ENCODE data around the gene BCKDK.

BCKDK gene
- long read RNA-seq, transcript BCKDK-201 (12 exons, 2,128 nt) = major isoform, 158 of 248 reads
- long read RNA-seq, transcript BCKDK-203 (11 exons, 1,997 nt) = minor isoform, 65 of 248 reads
- long read RNA-seq, partial matches to known transcripts = 11 of 248 reads
- long read RNA-seq, other reads (novel, unspliced or antisense) = 12 of 248 reads

DNA sequence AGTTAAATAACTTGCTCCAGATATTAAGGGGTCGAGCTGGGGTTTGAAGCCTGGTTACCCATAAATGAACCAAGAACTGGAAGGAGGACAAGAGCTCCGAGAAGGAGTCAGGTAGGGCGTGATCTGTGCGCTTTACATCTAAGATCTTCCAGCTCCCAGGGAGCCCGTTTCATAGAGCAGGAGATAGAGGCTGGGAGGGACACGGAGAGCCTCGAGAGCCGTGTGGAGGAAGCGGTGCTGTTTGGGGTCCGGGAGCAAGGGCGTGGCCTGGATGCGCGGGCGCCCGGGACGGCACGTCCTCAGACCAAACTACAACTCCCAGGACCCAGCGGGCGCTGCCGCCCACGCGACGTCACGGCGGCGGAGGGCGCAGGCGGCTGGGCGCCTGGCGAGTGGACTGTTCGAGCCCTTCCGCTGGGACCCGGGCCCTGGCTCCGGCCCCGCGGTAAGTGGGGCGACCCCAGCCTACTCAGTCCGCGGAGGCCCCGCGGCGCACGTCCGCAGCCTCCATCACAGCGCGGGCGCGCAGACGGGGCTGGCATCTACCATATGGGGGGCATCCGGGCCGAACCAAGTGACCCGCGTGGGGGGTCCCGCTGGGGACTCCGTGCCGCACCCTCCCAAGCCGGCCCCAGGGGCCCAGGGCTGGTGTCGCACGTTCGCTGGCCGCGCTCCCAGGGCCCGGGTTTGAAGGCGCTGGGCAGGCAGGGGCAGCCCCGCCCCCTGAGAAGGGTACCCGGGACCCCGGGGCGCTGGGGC lies at the start of gene BCKDK:
TSS of gene BCKDK (plus strand) at position 352 of the 759 bp plus-strand sequence. CDS start 838 bp downstream, outside the sequence.
- TF ChIP-seq POLR2AphosphoS5 (IDR thresholded peaks at IDR 0.05; ENCODE audit: low read depth) (peak; percentile 42; the same call in 1 of the 2 replicates), GABPA (IDR thresholded peaks at IDR 0.05; ENCODE audit: low read depth) (no peak)
- H3K4me3 ChIP-seq (replicated peaks; ENCODE audit: insufficient read depth, low read length) = peak within 1 kb of the TSS; percentile 97
- no peaks in the 10 kb centered on the region for H3K27me3 ChIP-seq (ENCODE audit: insufficient read depth, poor library complexity, severe bottlenecking)
- peak within 1 kb of the TSS; percentile 72 for H3K27ac ChIP-seq (replicated peaks)
- DNase-seq (ENCODE audit: low read depth in 1 of 2, low spot score in 1 of 2) = peak; percentile 73 to 83

DNA sequence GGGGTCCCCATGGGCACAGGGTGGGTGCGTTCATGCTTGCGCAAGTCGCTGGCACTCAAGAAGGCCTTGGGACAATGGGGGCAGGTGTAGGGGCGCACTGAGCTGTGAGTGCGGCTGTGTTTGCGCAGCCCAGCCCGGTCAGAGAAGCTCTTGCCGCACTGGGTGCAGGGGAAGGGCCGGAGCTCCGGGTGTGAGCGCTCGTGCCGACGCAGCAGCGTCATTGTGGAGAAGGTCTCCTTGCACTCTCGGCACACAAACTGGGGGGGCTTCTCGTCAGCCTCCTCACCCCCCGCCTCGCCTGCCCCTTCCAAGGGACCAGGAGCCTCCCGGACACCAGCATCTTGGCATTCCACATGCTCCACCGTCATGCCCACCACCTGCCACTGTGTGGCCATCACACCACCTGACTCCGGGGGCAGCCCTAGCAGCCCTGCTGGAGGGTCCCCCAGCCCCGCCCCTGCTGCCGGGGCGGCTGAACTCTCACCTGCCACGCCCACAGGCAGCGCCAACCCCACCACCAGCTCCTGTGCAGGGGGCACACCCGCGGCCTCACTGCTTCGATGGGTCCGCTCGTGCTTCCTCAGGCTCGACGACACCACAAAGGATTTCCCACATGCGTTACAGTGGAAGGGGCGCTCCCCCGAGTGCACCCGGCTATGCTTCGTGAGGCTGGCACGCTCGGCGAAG lies 46.9 kb upstream of the BCKDK start:
- H3K27ac ChIP-seq (replicated peaks) = no peak overlapping the region

DNA sequence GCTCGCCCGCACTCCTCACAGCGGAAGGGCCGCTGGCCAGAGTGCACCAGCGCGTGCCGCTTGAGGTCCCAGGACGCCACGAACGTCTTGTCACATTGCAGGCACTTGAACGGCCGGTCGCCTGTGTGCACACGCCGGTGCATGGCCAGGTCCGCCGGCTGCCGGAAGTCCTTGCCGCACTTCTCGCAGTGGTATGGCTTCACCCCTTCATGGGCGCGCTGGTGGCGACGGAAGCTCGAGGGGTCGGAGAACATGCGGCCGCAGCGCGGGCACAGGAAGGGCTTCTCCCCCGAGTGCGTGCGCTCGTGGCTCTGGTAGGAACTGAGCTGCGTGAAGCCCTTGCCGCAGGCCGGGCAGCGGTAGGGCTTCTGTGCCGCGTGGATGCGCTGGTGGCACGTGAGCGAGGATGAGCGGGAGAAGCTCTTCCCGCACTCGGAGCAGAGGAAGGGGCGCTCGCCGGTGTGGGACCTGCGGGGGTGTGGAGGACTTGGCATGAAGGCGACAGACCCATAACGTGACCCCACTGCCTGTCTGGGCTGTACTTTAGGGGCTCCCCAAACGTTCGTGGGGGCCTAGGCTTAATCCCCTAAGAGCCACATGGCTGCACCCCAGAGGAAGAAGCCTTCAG lies 46.3 kb upstream of the BCKDK start:
- no peak for DNase-seq (ENCODE audit: low read depth in 1 of 2, low spot score in 1 of 2)
- Histone ChIP-seq H3K27me3 (ENCODE audit: insufficient read depth, poor library complexity, severe bottlenecking) (no peaks in the 10 kb centered on the region), H3K27ac (replicated peaks) (no peak overlapping the region), H3K4me3 (replicated peaks; ENCODE audit: insufficient read depth, low read length) (no peak overlapping the region)
- TF ChIP-seq GABPA (IDR thresholded peaks at IDR 0.05; ENCODE audit: low read depth) (no peak), SPI1 (IDR thresholded peaks at IDR 0.05; ENCODE audit: borderline replicate concordance, low read depth) (no peak), POLR2AphosphoS5 (IDR thresholded peaks at IDR 0.05; ENCODE audit: low read depth) (no peak)
- TF ChIP-seq, protein P1, sequence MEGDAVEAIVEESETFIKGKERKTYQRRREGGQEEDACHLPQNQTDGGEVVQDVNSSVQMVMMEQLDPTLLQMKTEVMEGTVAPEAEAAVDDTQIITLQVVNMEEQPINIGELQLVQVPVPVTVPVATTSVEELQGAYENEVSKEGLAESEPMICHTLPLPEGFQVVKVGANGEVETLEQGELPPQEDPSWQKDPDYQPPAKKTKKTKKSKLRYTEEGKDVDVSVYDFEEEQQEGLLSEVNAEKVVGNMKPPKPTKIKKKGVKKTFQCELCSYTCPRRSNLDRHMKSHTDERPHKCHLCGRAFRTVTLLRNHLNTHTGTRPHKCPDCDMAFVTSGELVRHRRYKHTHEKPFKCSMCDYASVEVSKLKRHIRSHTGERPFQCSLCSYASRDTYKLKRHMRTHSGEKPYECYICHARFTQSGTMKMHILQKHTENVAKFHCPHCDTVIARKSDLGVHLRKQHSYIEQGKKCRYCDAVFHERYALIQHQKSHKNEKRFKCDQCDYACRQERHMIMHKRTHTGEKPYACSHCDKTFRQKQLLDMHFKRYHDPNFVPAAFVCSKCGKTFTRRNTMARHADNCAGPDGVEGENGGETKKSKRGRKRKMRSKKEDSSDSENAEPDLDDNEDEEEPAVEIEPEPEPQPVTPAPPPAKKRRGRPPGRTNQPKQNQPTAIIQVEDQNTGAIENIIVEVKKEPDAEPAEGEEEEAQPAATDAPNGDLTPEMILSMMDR (IDR thresholded peaks at IDR 0.05; ENCODE audit: insufficient read depth, low read length) = no peak
- TF ChIP-seq, protein P2, sequence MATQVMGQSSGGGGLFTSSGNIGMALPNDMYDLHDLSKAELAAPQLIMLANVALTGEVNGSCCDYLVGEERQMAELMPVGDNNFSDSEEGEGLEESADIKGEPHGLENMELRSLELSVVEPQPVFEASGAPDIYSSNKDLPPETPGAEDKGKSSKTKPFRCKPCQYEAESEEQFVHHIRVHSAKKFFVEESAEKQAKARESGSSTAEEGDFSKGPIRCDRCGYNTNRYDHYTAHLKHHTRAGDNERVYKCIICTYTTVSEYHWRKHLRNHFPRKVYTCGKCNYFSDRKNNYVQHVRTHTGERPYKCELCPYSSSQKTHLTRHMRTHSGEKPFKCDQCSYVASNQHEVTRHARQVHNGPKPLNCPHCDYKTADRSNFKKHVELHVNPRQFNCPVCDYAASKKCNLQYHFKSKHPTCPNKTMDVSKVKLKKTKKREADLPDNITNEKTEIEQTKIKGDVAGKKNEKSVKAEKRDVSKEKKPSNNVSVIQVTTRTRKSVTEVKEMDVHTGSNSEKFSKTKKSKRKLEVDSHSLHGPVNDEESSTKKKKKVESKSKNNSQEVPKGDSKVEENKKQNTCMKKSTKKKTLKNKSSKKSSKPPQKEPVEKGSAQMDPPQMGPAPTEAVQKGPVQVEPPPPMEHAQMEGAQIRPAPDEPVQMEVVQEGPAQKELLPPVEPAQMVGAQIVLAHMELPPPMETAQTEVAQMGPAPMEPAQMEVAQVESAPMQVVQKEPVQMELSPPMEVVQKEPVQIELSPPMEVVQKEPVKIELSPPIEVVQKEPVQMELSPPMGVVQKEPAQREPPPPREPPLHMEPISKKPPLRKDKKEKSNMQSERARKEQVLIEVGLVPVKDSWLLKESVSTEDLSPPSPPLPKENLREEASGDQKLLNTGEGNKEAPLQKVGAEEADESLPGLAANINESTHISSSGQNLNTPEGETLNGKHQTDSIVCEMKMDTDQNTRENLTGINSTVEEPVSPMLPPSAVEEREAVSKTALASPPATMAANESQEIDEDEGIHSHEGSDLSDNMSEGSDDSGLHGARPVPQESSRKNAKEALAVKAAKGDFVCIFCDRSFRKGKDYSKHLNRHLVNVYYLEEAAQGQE (IDR thresholded peaks at IDR 0.05; ENCODE audit: insufficient replicate concordance, low read depth) = no peak

More for the DNA sequence above, 46.9 kb upstream of the BCKDK start:
- DNase-seq (ENCODE audit: low read depth in 1 of 2, low spot score in 1 of 2) = no peak
- TF ChIP-seq POLR2AphosphoS5 (IDR thresholded peaks at IDR 0.05; ENCODE audit: low read depth) = no peak
- H3K4me3 ChIP-seq (replicated peaks; ENCODE audit: insufficient read depth, low read length) = no peak overlapping the region
- no peaks in the 10 kb centered on the region for H3K27me3 ChIP-seq (ENCODE audit: insufficient read depth, poor library complexity, severe bottlenecking)

DNA sequence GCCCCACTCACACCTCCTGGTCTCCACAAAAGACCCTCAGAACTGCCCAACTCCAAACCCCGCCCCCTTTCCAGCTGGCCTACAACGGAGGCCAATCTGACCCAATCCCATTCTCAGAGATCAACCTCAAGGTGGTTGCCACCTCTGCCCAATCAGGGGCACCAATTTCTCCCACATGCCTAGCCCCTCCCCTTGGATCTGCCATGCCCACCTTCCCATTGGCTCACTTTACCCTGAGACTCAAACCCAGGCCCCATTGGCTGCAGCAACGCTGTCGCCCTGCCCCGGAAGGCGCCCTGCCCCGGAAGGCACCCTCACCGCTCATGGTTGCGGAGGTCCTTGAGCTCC lies 44.7 kb upstream of the BCKDK start:
- Histone ChIP-seq H3K27ac (replicated peaks) (no peak overlapping the region), H3K4me3 (replicated peaks; ENCODE audit: insufficient read depth, low read length) (no peak overlapping the region), H3K27me3 (ENCODE audit: insufficient read depth, poor library complexity, severe bottlenecking) (no peaks in the 10 kb centered on the region)
- TF ChIP-seq POLR2AphosphoS5 (IDR thresholded peaks at IDR 0.05; ENCODE audit: low read depth) (no peak), SPI1 (IDR thresholded peaks at IDR 0.05; ENCODE audit: borderline replicate concordance, low read depth) (no peak), GABPA (IDR thresholded peaks at IDR 0.05; ENCODE audit: low read depth) (no peak)
- TF ChIP-seq, protein P1 (IDR thresholded peaks at IDR 0.05; ENCODE audit: insufficient read depth, low read length) = no peak
- TF ChIP-seq, protein P2 (IDR thresholded peaks at IDR 0.05; ENCODE audit: insufficient replicate concordance, low read depth) = no peak
- no peak for DNase-seq (ENCODE audit: low read depth in 1 of 2, low spot score in 1 of 2)

Data from HL-60 (cell line).